IPS-15b (cell line): ENCODE data around the gene SRF.

ENCODE experiments used
- H3K27me3 ChIP-seq: one replicate; pipeline ENCODE4 v1.6.1; 2013; ENCODE audit warnings: low read length; ENCODE audit not compliant: control insufficient read depth, insufficient read depth
- H3K36me3 ChIP-seq: one replicate; pipeline ENCODE4 v1.6.1; 2013; ENCODE audit warnings: low read length; ENCODE audit not compliant: control insufficient read depth, insufficient read depth
- H3K4me1 ChIP-seq: one replicate; pipeline ENCODE4 v1.6.1; 2013; ENCODE audit warnings: mild to moderate bottlenecking, low read length; ENCODE audit not compliant: control insufficient read depth, insufficient read depth
- H3K4me3 ChIP-seq: one replicate; pipeline ENCODE4 v1.5.1; 2013; ENCODE audit warnings: low read depth, low read length
- H3K9ac ChIP-seq: one replicate; pipeline ENCODE4 v1.6.1; 2013; ENCODE audit warnings: low read depth, mild to moderate bottlenecking, low read length
- H3K9me3 ChIP-seq: one replicate; pipeline ENCODE4 v1.6.1; 2013; ENCODE audit warnings: mild to moderate bottlenecking, low read length; ENCODE audit not compliant: control insufficient read depth, insufficient read depth

The SRF gene

GRCh38 chr6:43205849-43206248, 34.8 kb downstream of the SRF start:
- H3K27me3 ChIP-seq, result no peaks in the 10 kb centered on the region
- H3K36me3 ChIP-seq, result no peaks in the 10 kb centered on the region
- no peak overlapping the region for H3K4me3 ChIP-seq
- no peaks in the 10 kb centered on the region for H3K4me1 ChIP-seq
- H3K9me3 ChIP-seq, result no peaks in the 10 kb centered on the region
- H3K9ac ChIP-seq, result no peak overlapping the region

GRCh38 chr6:43207286-43207685, 36.2 kb downstream of the SRF start:
- Histone ChIP-seq H3K27me3 (no peaks in the 10 kb centered on the region), H3K4me1 (no peaks in the 10 kb centered on the region), H3K9ac (no peak overlapping the region), H3K4me3 (no peak overlapping the region), H3K9me3 (no peaks in the 10 kb centered on the region), H3K36me3 (no peaks in the 10 kb centered on the region)

- Histone ChIP-seq H3K27me3 (no peaks in the 10 kb centered on the region), H3K4me3 (no peak overlapping the region), H3K4me1 (no peaks in the 10 kb centered on the region), H3K36me3 (no peaks in the 10 kb centered on the region), H3K9me3 (no peaks in the 10 kb centered on the region), H3K9ac (no peak overlapping the region)
Observed at GRCh38 chr6:43211955-43212354, 40.9 kb downstream of the SRF start.

GRCh38 chr6:43213431-43213830, 42.4 kb downstream of the SRF start:
- Histone ChIP-seq H3K36me3 (no peaks in the 10 kb centered on the region), H3K4me1 (no peaks in the 10 kb centered on the region), H3K9ac (no peak overlapping the region)

GRCh38 chr6:43215066-43215465, 44.0 kb downstream of the SRF start:
- H3K9me3 ChIP-seq, result no peaks in the 10 kb centered on the region
- H3K4me3 ChIP-seq, result no peak overlapping the region
- no peaks in the 10 kb centered on the region for H3K27me3 ChIP-seq
- H3K4me1 ChIP-seq, result no peaks in the 10 kb centered on the region
- H3K36me3 ChIP-seq, result no peaks in the 10 kb centered on the region
- no peak overlapping the region for H3K9ac ChIP-seq

More at GRCh38 chr6:43213431-43213830, 42.4 kb downstream of the SRF start:
- H3K9me3 ChIP-seq, result no peaks in the 10 kb centered on the region
- no peaks in the 10 kb centered on the region for H3K27me3 ChIP-seq
- no peak overlapping the region for H3K4me3 ChIP-seq

GRCh38 chr6:43216200-43216599, 45.1 kb downstream of the SRF start:
- Histone ChIP-seq H3K36me3 (no peaks in the 10 kb centered on the region), H3K27me3 (no peaks in the 10 kb centered on the region), H3K4me3 (no peak overlapping the region), H3K4me1 (no peaks in the 10 kb centered on the region), H3K9me3 (no peaks in the 10 kb centered on the region), H3K9ac (no peak overlapping the region)

GRCh38 chr6:43217351-43217750, 46.3 kb downstream of the SRF start:
- Histone ChIP-seq H3K9me3 (no peaks in the 10 kb centered on the region), H3K4me3 (no peak overlapping the region), H3K9ac (no peak overlapping the region), H3K36me3 (no peaks in the 10 kb centered on the region), H3K4me1 (peaks cover 2% of the 10 kb centered on the region), H3K27me3 (no peaks in the 10 kb centered on the region)

- Histone ChIP-seq H3K4me1 (peaks cover 2% of the 10 kb centered on the region), H3K27me3 (no peaks in the 10 kb centered on the region), H3K36me3 (peaks cover 4% of the 10 kb centered on the region), H3K4me3 (no peak overlapping the region), H3K9me3 (no peaks in the 10 kb centered on the region), H3K9ac (no peak overlapping the region)
Observed at GRCh38 chr6:43219119-43219518, 48.0 kb downstream of the SRF start.

- peaks cover 2% of the 10 kb centered on the region for H3K4me1 ChIP-seq
- H3K27me3 ChIP-seq, result no peaks in the 10 kb centered on the region
- peaks cover 4% of the 10 kb centered on the region for H3K36me3 ChIP-seq
- H3K4me3 ChIP-seq, result no peak overlapping the region
- no peaks in the 10 kb centered on the region for H3K9me3 ChIP-seq
- H3K9ac ChIP-seq, result no peak overlapping the region
Observed at GRCh38 chr6:43219814-43220213, 48.7 kb downstream of the SRF start.

- Histone ChIP-seq H3K9ac (no peak overlapping the region), H3K27me3 (no peaks in the 10 kb centered on the region), H3K4me3 (no peak overlapping the region), H3K9me3 (no peaks in the 10 kb centered on the region), H3K36me3 (peaks cover 4% of the 10 kb centered on the region), H3K4me1 (peaks cover 2% of the 10 kb centered on the region)
Observed at GRCh38 chr6:43220439-43220951, 49.4 kb downstream of the SRF start.

GRCh38 chr6:43221046-43221972, 50.2 kb downstream of the SRF start:
- Histone ChIP-seq H3K9me3 (no peaks in the 10 kb centered on the region), H3K9ac (no peak overlapping the region), H3K36me3 (peaks cover 7% of the 10 kb centered on the region), H3K27me3 (no peaks in the 10 kb centered on the region), H3K4me3 (no peak overlapping the region), H3K4me1 (peaks cover 2% of the 10 kb centered on the region)

GRCh38 chr6:43222418-43223059, 51.5 kb downstream of the SRF start:
- Histone ChIP-seq H3K36me3 (peaks cover 7% of the 10 kb centered on the region), H3K9me3 (no peaks in the 10 kb centered on the region), H3K27me3 (no peaks in the 10 kb centered on the region), H3K9ac (no peak overlapping the region), H3K4me3 (no peak overlapping the region), H3K4me1 (peaks cover 2% of the 10 kb centered on the region)
